Central memory CD8-positive, alpha-beta T cell (primary cell): ENCODE results near the gene MARVELD1.

Experiments
- ATAC-seq: fragments of 150-1000 bp; cut with Tn5 transposase; replicated peaks from 2 replicates; pipeline ENCODE4 v1.10.0; 2022; ENCODE audit warnings: mild to moderate bottlenecking, moderate FRiP score, moderate number of reproducible peaks; ENCODE audit not compliant: poor library complexity, severe bottlenecking; ENCODE audit errors: extremely low read depth
- DNase-seq, 2 donors: peaks; one replicate each; pipeline ENCODE4 v3.0.0; 2021; ENCODE audit warnings: low spot score in 2 of 2
- H3K27ac Mint-ChIP-seq: one replicate; pipeline ENCODE4 v1.8.0; 2022; ENCODE audit warnings: low read depth, mild to moderate bottlenecking, moderate library complexity, mixed read lengths
- H3K27me3 Mint-ChIP-seq: one replicate; pipeline ENCODE4 v1.8.0; 2022; ENCODE audit warnings: mixed read lengths
- H3K36me3 Mint-ChIP-seq: one replicate; pipeline ENCODE4 v1.8.0; 2022; ENCODE audit warnings: mild to moderate bottlenecking, moderate library complexity, mixed read lengths; ENCODE audit not compliant: insufficient read depth
- H3K4me1 Mint-ChIP-seq: one replicate; pipeline ENCODE4 v1.8.0; 2022; ENCODE audit warnings: mixed read lengths
- H3K4me3 Mint-ChIP-seq: one replicate; pipeline ENCODE4 v1.8.0; 2022; ENCODE audit warnings: mild to moderate bottlenecking, moderate library complexity, mixed read lengths
- H3K9me3 Mint-ChIP-seq: one replicate; pipeline ENCODE4 v1.8.0; 2022; ENCODE audit warnings: mixed read lengths

Gene MARVELD1

DNA sequence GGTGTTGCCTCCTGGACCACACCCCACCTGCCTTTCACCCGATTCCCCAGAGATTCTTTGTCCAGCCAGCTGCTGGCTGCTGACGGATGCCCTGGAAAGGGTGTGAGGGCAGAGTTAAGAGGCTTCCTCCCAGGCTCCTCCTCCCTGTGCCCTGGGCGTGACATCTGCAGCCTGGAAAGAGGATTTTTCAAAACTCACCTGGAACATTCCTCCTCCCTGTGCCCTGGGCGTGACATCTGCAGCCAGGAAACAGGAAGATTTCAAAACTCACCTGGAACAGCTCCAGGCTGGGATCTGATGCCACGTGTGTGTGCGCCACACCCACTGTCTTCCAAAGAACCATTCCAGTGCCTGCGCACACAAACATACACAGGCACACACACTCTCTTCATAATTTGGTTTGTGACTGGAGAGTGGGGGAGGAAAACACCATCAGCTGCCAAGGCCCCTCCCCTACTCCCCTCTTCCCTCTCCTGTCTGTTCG is 5.2 kb downstream of the MARVELD1 start:
- DNase-seq: no peak
- no peak overlapping the region for H3K4me3 Mint-ChIP-seq
- no peaks in the 10 kb centered on the region for H3K9me3 Mint-ChIP-seq
- no peaks in the 10 kb centered on the region for H3K27me3 Mint-ChIP-seq
- H3K27ac Mint-ChIP-seq: no peak overlapping the region
- no peaks in the 10 kb centered on the region for H3K36me3 Mint-ChIP-seq
- ATAC-seq: no peak
- peaks cover 9% of the 10 kb centered on the region for H3K4me1 Mint-ChIP-seq

GRCh38 chr10:97719602-97720001 is 6.1 kb downstream of the MARVELD1 start:
- H3K27me3 Mint-ChIP-seq: peaks cover 6% of the 10 kb centered on the region
- DNase-seq: no peak
- ATAC-seq: no peak
- H3K4me3 Mint-ChIP-seq: no peak overlapping the region
- no peaks in the 10 kb centered on the region for H3K36me3 Mint-ChIP-seq
- H3K4me1 Mint-ChIP-seq: no peaks in the 10 kb centered on the region
- H3K9me3 Mint-ChIP-seq: no peaks in the 10 kb centered on the region
- no peak overlapping the region for H3K27ac Mint-ChIP-seq

- Mint-ChIP-seq H3K36me3 (no peaks in the 10 kb centered on the region), H3K27me3 (peaks cover 21% of the 10 kb centered on the region)
These were observed 8.6 kb downstream of the MARVELD1 start for GRCh38 chr10:97721871-97722780.

GRCh38 chr10:97723001-97723400 is 9.5 kb downstream of the MARVELD1 start:
- Mint-ChIP-seq H3K27ac (no peak overlapping the region), H3K9me3 (no peaks in the 10 kb centered on the region), H3K27me3 (peaks cover 21% of the 10 kb centered on the region), H3K4me3 (no peak overlapping the region), H3K4me1 (no peaks in the 10 kb centered on the region), H3K36me3 (no peaks in the 10 kb centered on the region)
- ATAC-seq (no peak), DNase-seq (no peak)

More at GRCh38 chr10:97721871-97722780, 8.6 kb downstream of the MARVELD1 start:
- no peak for ATAC-seq
- H3K27ac Mint-ChIP-seq: no peak overlapping the region
- no peaks in the 10 kb centered on the region for H3K9me3 Mint-ChIP-seq
- DNase-seq: no peak
- no peaks in the 10 kb centered on the region for H3K4me1 Mint-ChIP-seq
- no peak overlapping the region for H3K4me3 Mint-ChIP-seq

DNA sequence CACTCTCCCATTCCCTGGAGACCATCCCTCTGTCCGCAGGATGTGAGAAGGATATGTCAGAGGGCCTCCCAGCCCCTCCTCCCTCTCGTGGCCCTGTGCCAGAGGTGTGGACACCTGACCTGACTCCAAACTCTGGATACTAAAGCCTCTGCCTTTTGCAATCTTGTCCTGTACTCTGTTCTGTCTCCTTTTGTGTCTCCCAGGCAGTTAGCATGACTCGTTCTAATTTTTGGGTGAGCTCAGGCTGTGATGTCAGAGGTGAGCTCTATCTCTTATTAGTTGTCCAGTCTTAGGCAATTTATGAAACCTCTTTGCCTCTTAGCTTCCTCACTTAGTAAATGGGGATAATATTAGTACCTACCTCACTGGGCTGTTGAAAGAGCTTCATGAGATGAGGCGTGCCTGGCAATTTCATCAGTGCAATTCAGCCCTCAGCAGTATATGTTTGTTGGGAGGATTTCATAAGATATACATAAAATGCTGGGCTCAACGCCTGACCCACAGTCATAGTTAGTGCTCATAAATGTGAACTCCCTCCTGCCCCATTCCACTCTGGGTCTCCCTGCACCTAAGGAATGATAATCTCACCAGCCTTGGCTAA is 10.9 kb downstream of the MARVELD1 start:
- DNase-seq: no peak
- Mint-ChIP-seq H3K36me3 (no peaks in the 10 kb centered on the region), H3K27ac (peak overlapping the region; percentile 24), H3K9me3 (no peaks in the 10 kb centered on the region), H3K27me3 (peaks cover 29% of the 10 kb centered on the region), H3K4me1 (no peaks in the 10 kb centered on the region), H3K4me3 (no peak overlapping the region)
- no peak for ATAC-seq

DNA sequence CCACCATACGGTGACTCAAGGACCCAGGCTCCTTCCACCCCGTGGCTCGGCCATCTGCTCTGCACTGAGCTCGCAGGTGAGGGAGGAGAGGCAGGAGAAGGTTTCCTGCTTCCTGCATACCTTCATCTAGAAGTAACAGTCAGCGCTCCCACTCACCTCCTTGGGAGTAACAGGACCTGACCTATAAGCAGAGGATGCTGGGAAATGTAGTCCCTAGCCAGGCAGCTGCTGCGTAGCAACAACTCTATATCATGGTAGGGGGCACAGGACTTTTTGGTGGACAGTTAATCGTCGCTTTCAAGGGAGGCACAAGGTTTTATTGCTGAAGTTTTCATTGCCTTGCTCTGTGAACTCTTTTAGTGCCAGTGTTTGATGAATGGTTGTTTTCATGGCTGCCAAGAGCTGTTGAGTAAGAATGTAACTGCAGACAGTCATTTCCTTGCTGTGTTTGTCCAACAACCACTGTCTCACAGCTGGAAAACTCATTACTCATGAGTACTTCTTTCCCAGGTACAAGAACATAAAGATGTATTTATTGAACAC is 13.2 kb downstream of the MARVELD1 start:
- H3K27ac Mint-ChIP-seq: no peak overlapping the region
- DNase-seq (no peak), ATAC-seq (no peak)
- no peaks in the 10 kb centered on the region for H3K36me3 Mint-ChIP-seq
- no peaks in the 10 kb centered on the region for H3K9me3 Mint-ChIP-seq
- peaks cover 35% of the 10 kb centered on the region for H3K27me3 Mint-ChIP-seq
- no peak overlapping the region for H3K4me3 Mint-ChIP-seq
- H3K4me1 Mint-ChIP-seq: no peaks in the 10 kb centered on the region

GRCh38 chr10:97729014-97729413 is 15.5 kb downstream of the MARVELD1 start:
- no peak for ATAC-seq
- no peaks in the 10 kb centered on the region for H3K4me1 Mint-ChIP-seq
- no peak overlapping the region for H3K4me3 Mint-ChIP-seq
- H3K27ac Mint-ChIP-seq: no peak overlapping the region
- no peaks in the 10 kb centered on the region for H3K36me3 Mint-ChIP-seq
- H3K27me3 Mint-ChIP-seq: peaks cover 40% of the 10 kb centered on the region
- no peak for DNase-seq
- H3K9me3 Mint-ChIP-seq: no peaks in the 10 kb centered on the region

GRCh38 chr10:97731346-97732051 is 18.0 kb downstream of the MARVELD1 start:
- ATAC-seq: no peak
- DNase-seq: peak in 1 of 2 donors; percentile 22
- Mint-ChIP-seq H3K9me3 (no peaks in the 10 kb centered on the region), H3K4me1 (peaks cover 11% of the 10 kb centered on the region), H3K27ac (no peak overlapping the region), H3K36me3 (peaks cover 4% of the 10 kb centered on the region), H3K4me3 (no peak overlapping the region), H3K27me3 (peaks cover 24% of the 10 kb centered on the region)

GRCh38 chr10:97732052-97732359 is 18.5 kb downstream of the MARVELD1 start:
- Mint-ChIP-seq H3K27ac (no peak overlapping the region), H3K4me3 (no peak overlapping the region), H3K36me3 (peaks cover 9% of the 10 kb centered on the region), H3K4me1 (peaks cover 16% of the 10 kb centered on the region), H3K9me3 (no peaks in the 10 kb centered on the region), H3K27me3 (peaks cover 20% of the 10 kb centered on the region)
- DNase-seq (no peak), ATAC-seq (no peak)

DNA sequence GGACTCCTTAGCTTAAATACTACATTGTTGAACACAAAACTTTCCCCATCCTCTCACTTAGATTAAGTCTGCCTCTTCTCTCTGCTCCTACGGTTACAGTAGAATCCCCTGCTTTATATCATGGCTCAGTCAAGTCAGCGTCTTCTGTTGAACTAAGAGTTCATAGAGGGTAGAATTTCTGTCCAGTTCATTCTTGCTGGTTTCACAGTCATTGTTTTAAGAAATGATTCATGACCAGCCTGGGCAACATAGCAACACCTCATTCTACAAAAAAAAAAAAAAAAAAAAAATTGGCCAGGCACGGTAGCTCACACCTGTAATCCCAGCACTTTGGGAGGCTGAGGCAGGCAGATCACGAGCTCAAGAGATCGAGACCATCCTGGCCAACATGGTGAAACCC is 19.7 kb downstream of the MARVELD1 start:
- ATAC-seq (no peak), DNase-seq (no peak)
- Mint-ChIP-seq H3K27me3 (peaks cover 20% of the 10 kb centered on the region), H3K9me3 (no peaks in the 10 kb centered on the region), H3K27ac (no peak overlapping the region), H3K36me3 (peaks cover 18% of the 10 kb centered on the region), H3K4me1 (peaks cover 26% of the 10 kb centered on the region), H3K4me3 (no peak overlapping the region)

- ATAC-seq (no peak), DNase-seq (no peak)
- H3K4me3 Mint-ChIP-seq: no peak overlapping the region
- H3K27ac Mint-ChIP-seq: peak overlapping the region; percentile 17
- no peaks in the 10 kb centered on the region for H3K9me3 Mint-ChIP-seq
- peaks cover 30% of the 10 kb centered on the region for H3K4me1 Mint-ChIP-seq
- H3K36me3 Mint-ChIP-seq: peaks cover 20% of the 10 kb centered on the region
- H3K27me3 Mint-ChIP-seq: peaks cover 16% of the 10 kb centered on the region
These were observed 20.5 kb downstream of the MARVELD1 start for GRCh38 chr10:97734021-97734420.

GRCh38 chr10:97736403-97736901 is 22.9 kb downstream of the MARVELD1 start:
- ATAC-seq (peak; percentile 6), DNase-seq (no peak)
- peaks cover 38% of the 10 kb centered on the region for H3K36me3 Mint-ChIP-seq

More at GRCh38 chr10:97736403-97736901, 22.9 kb downstream of the MARVELD1 start:
- peaks cover 53% of the 10 kb centered on the region for H3K4me1 Mint-ChIP-seq
- peaks cover 8% of the 10 kb centered on the region for H3K27me3 Mint-ChIP-seq
- no peaks in the 10 kb centered on the region for H3K9me3 Mint-ChIP-seq
- peak overlapping the region; percentile 99 for H3K27ac Mint-ChIP-seq
- H3K4me3 Mint-ChIP-seq: peak overlapping the region; percentile 97
